Activated naive CD8-positive, alpha-beta T cell treated with anti-CD3 and anti-CD28 coated beads for 36 hours (primary cell): ENCODE results near the gene TXNRD3. TPM values are rescaled to one million over a fixed set of nuclear protein-coding genes. Genes with fewer than 3 reads are reported as not detected.

Experiments
- DNase-seq: peaks from one replicate; pipeline ENCODE4 v3.0.0; 2021
- H3K27ac Mint-ChIP-seq: one replicate; pipeline ENCODE4 v1.8.0; 2022; ENCODE audit warnings: mild to moderate bottlenecking, moderate library complexity, mixed read lengths
- H3K27me3 Mint-ChIP-seq: one replicate; pipeline ENCODE4 v1.8.0; 2022; ENCODE audit warnings: mild to moderate bottlenecking, mixed read lengths
- H3K36me3 Mint-ChIP-seq: one replicate; pipeline ENCODE4 v1.8.0; 2021; ENCODE audit warnings: mild to moderate bottlenecking, mixed read lengths
- H3K4me1 Mint-ChIP-seq: one replicate; pipeline ENCODE4 v1.8.0; 2021; ENCODE audit warnings: mixed read lengths
- H3K4me3 Mint-ChIP-seq: one replicate; pipeline ENCODE4 v1.8.0; 2022; ENCODE audit warnings: mild to moderate bottlenecking, moderate library complexity, mixed read lengths
- H3K9me3 Mint-ChIP-seq: one replicate; pipeline ENCODE4 v1.8.0; 2022; ENCODE audit warnings: mixed read lengths
- total RNA-seq, 2 experiments: library from RNA; stranded (reverse); gene quantifications; one replicate each; pipeline ENCODE4 v1.2.3, GENCODE V29; 2021

The TXNRD3 gene
- total RNA-seq, 2 experiments from 2014 or later = 3.8 to 4.1 TPM

DNA sequence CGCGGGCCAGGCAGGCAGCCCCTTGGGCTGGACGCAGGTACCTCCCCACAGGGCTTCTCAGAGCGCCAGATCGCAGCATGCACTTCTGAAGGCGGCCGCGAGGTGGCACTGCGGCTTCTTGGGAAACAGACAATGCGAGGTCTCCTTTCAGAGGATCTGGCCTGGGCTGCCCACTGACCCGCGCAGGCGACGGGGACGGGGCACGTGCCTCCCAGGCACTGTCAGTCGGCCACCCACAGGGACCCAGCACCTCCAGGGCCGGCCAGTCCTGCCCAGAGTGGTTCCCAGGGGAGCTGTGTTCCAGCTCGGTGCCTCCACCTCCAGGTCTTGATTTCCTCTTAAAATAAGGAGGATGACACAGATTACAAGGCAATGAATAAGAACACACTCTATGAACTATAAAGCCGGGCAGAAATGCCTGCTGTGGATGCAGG is 24.4 kb upstream of the TXNRD3 start:
- no peak overlapping the region for H3K27ac Mint-ChIP-seq
- peak overlapping the region; percentile 16 for H3K4me3 Mint-ChIP-seq
- peaks cover 3% of the 10 kb centered on the region for H3K4me1 Mint-ChIP-seq
- H3K36me3 Mint-ChIP-seq = no peaks in the 10 kb centered on the region
- peaks cover 5% of the 10 kb centered on the region for H3K9me3 Mint-ChIP-seq
- peak; percentile 74 for DNase-seq
- H3K27me3 Mint-ChIP-seq = peaks cover 9% of the 10 kb centered on the region

DNA sequence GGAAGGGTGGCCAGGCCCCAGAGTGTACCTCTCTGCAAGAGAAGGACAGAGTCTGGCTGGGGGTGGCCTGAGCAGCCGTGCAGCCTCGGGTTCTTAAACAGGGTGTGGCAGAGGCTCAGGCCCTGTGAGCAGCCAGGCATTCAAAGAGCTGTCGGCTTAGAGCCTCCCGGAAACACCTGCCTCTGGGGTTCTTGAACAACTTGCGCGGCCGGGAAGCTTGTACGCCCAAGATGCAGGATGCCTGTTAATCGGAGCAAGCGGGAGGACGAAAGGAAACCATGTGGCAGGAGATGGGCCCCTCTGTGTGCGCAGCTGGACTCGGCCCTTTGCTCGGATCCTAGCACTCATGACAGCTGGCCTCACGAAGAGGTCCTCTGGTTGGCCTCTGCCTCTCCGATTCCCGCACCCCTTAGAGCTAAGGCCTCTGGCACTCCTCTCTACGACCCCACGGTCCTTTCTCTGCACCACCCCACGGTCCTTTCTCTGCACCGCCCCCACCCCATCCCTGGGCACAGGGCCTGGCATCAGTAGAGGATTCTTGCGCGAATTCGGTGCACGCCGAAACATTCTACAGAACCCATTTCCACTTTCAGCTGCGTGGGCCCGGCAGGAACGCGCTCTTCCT is 23.9 kb upstream of the TXNRD3 start:
- H3K4me1 Mint-ChIP-seq = peaks cover 3% of the 10 kb centered on the region
- H3K36me3 Mint-ChIP-seq = no peaks in the 10 kb centered on the region
- DNase-seq = no peak
- H3K27me3 Mint-ChIP-seq = peaks cover 9% of the 10 kb centered on the region
- no peak overlapping the region for H3K27ac Mint-ChIP-seq
- peaks cover 5% of the 10 kb centered on the region for H3K9me3 Mint-ChIP-seq
- H3K4me3 Mint-ChIP-seq = peak overlapping the region; percentile 16

DNA sequence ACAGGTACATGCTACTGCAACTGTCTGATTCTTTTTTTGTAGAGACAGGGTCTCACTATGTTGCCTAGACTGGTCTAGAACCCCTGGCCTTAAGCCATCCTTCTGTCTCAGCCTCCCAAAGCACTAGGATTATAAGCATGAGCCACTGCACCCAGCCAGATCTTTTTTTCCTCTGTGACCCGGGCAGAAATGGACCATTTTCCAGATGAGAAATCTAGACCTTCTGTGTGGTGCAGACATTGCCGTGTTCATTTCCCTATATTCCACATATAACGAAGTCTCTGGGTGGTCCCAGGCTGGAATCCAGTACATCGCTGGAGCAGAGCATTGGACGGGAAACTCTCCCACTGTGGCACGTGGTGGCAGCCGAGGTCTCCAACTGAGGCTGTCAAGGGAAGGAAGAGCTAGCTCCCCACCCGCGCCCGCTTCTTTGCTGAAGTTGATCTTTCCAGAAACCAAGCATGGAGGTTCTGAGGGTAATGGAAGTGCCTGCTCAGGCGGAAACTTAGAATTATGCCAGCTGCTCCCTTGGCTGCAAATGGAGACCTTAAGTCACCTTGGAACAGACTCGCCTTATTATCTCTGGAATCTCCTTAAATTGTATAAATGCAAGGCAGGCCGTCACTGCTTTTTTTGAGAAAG is 23.1 kb upstream of the TXNRD3 start:
- H3K4me3 Mint-ChIP-seq = no peak overlapping the region

DNA sequence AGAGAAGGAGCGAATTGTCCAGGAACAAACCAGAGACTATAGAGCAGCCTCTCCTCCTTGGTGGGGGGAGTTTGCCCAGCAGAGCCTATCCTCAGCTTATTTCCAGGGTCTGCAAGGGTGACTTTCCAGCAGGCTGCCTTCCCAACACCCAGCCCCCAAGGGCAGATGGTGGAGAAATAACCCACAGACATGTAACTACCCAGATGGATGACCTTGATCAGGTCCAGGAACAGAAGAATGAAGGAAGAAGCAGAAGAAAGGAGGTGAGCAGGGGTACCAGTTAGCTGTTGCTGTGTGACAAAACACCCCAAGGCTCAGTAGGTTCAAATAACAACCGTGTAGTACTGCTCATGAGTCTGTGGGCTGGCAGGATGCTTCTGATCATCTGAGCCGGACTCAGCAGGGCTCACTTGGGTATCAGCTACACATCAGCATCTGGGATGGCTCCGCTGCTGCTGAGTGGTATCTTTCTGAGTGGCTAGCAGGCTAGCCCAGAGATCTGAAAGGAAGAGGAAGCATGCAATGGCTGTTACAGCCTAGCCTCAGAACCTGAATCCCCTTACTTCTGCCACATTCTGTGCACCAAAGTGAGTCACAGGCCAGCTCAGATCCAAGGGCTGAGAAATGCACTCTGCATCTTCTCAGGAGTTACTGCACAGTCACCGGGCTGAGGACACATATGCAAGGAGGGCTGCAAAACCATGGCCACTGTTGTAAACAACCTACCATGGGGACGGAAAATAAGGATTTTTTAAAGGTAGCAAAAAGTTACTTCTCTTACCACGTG is 22.2 kb upstream of the TXNRD3 start:
- H3K36me3 Mint-ChIP-seq = no peaks in the 10 kb centered on the region
- DNase-seq = no peak
- H3K4me3 Mint-ChIP-seq = no peak overlapping the region
- H3K9me3 Mint-ChIP-seq = peaks cover 7% of the 10 kb centered on the region
- peaks cover 3% of the 10 kb centered on the region for H3K4me1 Mint-ChIP-seq
- H3K27ac Mint-ChIP-seq = no peak overlapping the region
- peaks cover 9% of the 10 kb centered on the region for H3K27me3 Mint-ChIP-seq

More for the DNA sequence above, 23.1 kb upstream of the TXNRD3 start:
- no peak for DNase-seq
- peaks cover 9% of the 10 kb centered on the region for H3K27me3 Mint-ChIP-seq
- H3K4me1 Mint-ChIP-seq = peaks cover 3% of the 10 kb centered on the region
- no peak overlapping the region for H3K27ac Mint-ChIP-seq
- H3K36me3 Mint-ChIP-seq = no peaks in the 10 kb centered on the region
- H3K9me3 Mint-ChIP-seq = peaks cover 7% of the 10 kb centered on the region

DNA sequence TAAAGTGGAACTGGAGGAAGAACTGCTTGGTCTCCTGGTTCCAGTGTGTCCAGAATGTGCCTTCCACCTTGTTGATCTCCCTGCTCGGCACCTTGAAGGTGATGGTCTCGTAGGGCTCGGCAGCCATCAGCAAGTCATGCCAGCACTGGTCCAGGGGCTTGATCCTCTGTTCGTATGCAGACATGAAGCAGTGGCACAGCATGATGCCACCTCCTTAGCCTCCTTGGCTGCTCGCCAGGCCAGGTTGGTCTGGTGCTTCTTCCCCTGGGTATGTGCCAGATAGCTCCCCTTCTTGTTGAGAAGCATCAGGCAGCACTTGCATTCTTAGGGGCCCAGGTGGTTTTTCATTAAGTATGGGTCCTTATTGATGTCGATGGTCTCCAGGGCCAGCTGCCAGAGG is 17.8 kb upstream of the TXNRD3 start:
- H3K9me3 Mint-ChIP-seq = peaks cover 15% of the 10 kb centered on the region
- H3K27me3 Mint-ChIP-seq = no peaks in the 10 kb centered on the region
- no peak overlapping the region for H3K4me3 Mint-ChIP-seq
- H3K27ac Mint-ChIP-seq = no peak overlapping the region
- peaks cover 2% of the 10 kb centered on the region for H3K36me3 Mint-ChIP-seq
- H3K4me1 Mint-ChIP-seq = peaks cover 3% of the 10 kb centered on the region
- no peak for DNase-seq

DNA sequence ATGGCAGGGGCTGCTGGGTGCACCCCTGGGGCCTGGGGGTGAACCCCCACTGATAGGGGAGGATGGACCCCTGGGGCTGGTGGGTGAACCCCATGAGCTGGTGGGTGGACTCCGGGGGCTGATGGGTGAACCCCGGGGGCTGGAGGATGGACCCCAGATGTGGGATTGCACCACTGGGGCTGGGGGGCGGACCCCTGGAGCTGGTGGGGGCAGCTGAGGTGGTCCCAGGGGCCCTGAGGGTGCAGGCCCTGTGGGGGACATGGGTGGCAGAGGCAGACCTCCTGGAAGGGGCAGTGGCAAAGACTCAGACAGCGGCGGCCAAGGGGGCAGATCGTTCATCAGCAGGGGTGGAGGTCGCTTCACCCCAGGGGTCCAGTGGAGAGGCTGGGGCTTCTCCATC is 17.4 kb upstream of the TXNRD3 start:
- DNase-seq = no peak
- Mint-ChIP-seq H3K9me3 (peaks cover 15% of the 10 kb centered on the region), H3K4me1 (peaks cover 3% of the 10 kb centered on the region), H3K27me3 (no peaks in the 10 kb centered on the region), H3K4me3 (no peak overlapping the region), H3K27ac (no peak overlapping the region), H3K36me3 (peaks cover 2% of the 10 kb centered on the region)

DNA sequence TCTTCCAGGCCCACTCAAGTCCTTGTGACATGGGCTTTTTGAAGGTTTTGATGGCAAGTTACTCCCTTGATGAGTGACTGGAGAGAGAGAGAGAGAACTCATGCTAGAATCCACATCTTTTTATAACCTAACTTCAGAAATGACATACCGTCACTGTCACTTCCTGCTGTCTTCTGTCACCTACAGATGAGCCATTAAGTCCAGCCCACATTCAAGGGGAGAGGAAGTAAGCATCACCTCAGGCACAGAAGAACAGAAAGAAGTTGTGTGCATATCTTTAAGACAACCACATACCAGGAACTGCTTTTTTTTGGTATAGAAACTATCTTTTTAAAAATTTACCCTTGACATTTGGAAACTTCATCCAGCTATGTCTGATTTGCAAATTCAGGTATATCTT is 16.6 kb upstream of the TXNRD3 start:
- no peak overlapping the region for H3K27ac Mint-ChIP-seq
- DNase-seq = no peak

DNA sequence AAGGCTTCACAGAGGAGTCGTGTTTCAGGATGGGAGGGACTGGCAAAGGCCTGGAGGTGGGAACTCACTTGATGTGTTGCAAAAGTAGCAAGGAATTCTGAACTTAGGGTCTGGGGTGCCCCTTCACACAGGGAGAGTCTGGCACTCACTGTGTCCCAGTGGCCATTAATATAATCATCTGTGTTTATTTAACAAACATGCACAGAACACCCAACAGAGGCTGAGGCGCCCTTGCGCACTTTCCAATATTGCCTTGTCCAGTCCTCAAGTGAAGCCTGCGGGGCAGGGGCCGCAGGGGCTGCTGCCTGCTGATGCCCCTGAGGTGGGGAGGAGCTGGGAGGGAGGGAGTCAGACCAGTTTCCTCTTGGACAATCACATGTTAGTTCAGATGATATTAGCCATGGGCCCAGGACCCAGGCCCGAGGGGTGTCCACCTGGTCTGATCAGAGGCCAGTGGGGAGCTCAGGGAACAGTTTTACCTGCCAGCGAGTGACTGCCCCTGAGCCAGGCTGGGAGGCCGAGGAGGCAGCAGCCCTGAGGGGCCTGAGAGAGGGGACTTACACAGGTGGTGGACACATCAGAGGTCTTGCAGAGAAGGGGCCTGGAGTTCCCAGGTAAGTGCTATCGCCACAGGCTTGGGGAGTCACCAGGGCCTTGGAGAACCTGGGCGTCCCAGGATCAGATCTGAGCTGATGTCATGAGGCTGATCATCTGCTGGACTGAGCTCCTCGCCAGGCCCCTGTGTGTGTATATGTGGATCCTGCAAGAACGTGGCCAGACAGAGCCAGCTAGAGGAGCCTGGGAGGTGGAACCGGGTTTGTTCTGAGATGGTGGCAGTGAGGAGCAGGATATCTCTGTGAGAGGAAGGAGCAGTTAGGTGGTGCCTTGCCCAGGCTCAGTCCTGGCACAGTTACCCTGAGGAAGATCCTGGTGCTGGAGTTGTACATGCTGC is 13.8 kb upstream of the TXNRD3 start:
- peaks cover 2% of the 10 kb centered on the region for H3K36me3 Mint-ChIP-seq

More for the DNA sequence above, 16.6 kb upstream of the TXNRD3 start:
- Mint-ChIP-seq H3K4me3 (no peak overlapping the region), H3K4me1 (peaks cover 3% of the 10 kb centered on the region), H3K9me3 (peaks cover 15% of the 10 kb centered on the region), H3K36me3 (peaks cover 2% of the 10 kb centered on the region), H3K27me3 (no peaks in the 10 kb centered on the region)

DNA sequence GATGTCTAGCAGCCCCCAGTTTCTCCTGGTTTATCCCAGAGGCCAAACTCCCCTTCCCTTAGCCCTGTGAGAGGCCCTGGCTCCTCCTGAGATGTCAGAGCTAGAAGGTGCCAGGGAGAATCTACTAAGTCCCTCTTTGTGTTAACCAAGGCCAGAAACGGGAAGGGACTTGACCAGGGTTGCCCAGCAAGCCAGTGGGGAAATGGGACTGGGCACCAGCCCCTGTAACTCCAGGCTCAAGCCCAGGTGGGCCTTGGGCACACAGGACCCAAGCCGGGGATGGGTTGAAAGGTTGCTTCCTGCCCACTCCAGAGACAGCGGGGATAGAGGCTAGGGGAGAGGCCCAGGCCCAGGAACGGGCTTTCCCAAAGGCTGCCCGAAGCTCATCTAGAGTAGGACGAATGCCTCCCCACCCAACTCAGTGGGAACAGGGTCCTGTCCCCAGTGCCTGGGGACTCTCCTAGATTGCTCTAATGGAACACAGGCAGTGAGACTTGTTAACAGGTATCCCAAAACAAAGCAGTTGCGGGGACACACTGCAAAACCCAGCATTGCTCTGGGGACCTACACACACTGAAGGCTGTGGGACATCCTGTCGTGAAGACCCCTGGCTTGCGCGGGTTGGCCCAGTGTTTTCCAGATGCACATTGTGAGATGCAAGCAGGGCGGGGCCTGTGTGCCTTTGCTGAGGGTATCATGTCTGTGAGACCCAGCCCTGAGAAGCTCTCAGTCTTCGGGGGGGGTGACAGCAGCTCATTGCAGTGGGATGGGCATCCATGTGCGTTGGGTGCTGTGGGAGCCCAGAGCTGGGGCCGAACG is 12.9 kb upstream of the TXNRD3 start:
- Mint-ChIP-seq H3K9me3 (peaks cover 8% of the 10 kb centered on the region), H3K4me1 (peaks cover 3% of the 10 kb centered on the region), H3K36me3 (peaks cover 2% of the 10 kb centered on the region), H3K4me3 (no peak overlapping the region), H3K27me3 (no peaks in the 10 kb centered on the region), H3K27ac (no peak overlapping the region)
- no peak for DNase-seq

More for the DNA sequence above, 13.8 kb upstream of the TXNRD3 start:
- Mint-ChIP-seq H3K9me3 (peaks cover 10% of the 10 kb centered on the region), H3K4me3 (no peak overlapping the region), H3K4me1 (peaks cover 3% of the 10 kb centered on the region), H3K27ac (no peak overlapping the region), H3K27me3 (no peaks in the 10 kb centered on the region)
- DNase-seq = no peak

DNA sequence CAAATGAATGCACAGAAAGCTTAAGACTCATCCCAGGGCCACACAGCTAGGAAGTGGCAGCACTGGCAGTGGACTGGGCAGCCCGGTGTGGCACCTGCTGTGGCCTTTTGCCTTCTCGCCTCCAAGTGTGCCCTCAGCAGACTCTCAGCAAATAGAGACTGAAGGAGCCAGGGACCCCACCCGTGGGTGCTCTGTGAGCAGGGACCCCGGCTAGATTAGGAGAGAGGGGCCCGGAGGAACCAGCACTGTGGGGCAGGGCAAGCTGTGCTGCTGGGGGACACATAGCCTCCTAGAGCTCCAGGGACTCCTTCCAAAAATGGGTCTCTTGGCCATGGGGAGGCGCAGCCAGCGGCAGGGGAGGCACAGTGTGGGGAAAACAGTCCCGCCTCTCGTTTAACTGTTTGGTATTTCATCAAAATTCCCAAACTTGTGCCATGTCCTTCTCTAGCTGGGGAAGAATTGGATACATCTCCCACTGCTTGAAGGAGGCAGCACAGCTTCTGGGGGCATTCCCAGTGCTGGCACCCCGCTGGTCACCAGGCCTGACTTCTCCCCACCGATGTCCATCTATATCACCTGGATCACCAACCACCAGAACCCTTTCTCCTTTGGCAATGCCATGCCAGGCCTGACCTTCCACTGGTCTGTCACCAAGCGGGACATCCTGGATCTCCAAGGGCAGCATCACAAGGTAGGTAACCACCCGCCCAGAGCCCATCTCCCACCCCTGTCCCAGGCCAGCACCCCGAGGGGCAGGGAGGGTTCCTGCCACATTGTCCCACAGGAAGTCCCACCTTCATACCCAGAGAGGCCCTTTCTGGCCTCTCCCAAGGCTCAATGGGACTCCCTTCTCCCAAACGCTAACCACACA is 12.0 kb upstream of the TXNRD3 start:
- H3K36me3 Mint-ChIP-seq = peaks cover 2% of the 10 kb centered on the region
- no peak overlapping the region for H3K27ac Mint-ChIP-seq
- H3K27me3 Mint-ChIP-seq = peaks cover 5% of the 10 kb centered on the region
- H3K4me1 Mint-ChIP-seq = peaks cover 3% of the 10 kb centered on the region
- no peak for DNase-seq
- H3K9me3 Mint-ChIP-seq = peaks cover 8% of the 10 kb centered on the region
- H3K4me3 Mint-ChIP-seq = no peak overlapping the region

DNA sequence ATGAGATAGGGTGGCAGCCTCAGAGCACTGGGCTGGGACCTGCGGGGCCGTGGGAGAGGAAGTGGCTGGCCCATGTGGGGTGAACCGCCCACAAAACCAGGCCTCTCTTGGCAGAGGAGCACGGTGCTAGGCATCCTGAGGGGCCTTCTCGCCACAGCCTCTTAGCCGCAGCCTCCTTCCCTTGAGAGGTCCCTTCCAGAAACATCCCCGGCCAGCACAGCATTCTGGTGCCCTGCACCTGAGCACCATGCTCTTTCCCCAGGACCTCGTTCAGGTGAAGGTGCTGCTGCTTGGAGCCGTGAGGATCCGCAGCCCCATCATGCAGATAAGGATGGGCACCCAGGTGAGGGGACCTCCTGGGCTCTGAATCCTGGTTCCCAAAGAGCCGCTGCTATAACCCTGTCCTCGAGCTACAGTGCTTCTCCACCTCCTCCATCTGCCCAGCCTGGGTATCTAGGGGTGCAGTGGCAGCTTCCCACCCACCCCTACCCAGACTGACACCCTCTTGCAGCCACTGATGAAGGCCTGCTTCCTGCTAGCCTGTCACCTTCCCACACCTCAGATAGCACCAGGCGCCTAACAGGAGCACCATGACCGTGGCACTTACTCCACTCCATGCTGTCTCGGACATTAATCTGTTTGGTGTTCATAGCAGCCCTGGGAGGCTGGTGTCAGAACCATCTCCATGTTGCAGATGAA is 11.2 kb upstream of the TXNRD3 start:
- Mint-ChIP-seq H3K27me3 (peaks cover 8% of the 10 kb centered on the region), H3K4me1 (no peaks in the 10 kb centered on the region), H3K36me3 (no peaks in the 10 kb centered on the region), H3K27ac (no peak overlapping the region), H3K4me3 (no peak overlapping the region), H3K9me3 (peaks cover 4% of the 10 kb centered on the region)
- no peak for DNase-seq

DNA sequence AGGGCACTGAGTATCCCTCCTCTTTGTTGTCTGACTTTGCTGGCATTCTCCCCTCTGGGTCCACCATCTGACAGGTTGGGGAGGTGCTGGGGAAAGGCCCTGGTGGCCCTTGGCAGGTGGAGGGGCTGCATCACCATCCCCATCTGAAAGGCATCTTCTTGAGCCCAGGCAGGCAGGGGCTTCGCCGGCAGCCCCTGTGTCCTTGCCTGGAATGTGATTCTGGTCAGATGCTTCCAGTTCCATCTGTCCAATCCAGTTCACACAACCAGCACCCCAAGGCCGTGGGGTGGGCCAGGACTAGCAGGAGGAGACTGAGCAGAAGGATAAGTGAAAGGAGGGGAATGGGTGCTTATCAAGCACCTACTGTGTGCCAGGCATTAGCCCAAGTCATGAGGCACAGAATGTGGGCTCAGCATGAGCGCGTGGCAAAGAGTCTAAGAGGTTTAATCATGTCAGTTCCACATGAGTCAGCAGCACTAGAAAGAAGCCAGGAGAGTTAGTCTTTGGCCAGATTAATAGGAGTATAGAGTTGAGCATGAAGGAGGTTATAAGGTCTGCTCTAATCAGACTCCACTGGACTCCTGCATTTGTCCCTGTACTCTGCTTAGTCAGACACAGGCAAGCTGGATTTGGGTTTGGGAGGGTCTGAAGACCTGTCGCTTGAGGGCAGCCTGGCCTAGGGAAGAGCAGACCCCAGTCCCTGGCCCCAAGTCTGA is 10.5 kb upstream of the TXNRD3 start:
- Mint-ChIP-seq H3K4me1 (no peaks in the 10 kb centered on the region), H3K9me3 (no peaks in the 10 kb centered on the region), H3K27ac (no peak overlapping the region), H3K36me3 (no peaks in the 10 kb centered on the region), H3K4me3 (no peak overlapping the region), H3K27me3 (peaks cover 14% of the 10 kb centered on the region)
- no peak for DNase-seq
